ENCODE measurements around the gene KCNK2. TPM values are rescaled to one million over a fixed set of nuclear protein-coding genes. Genes with fewer than 3 reads are reported as not detected.

KCNK2 gene
- total RNA-seq, 2 experiments from 2014 or later: not detected

GRCh38 chr1:215200121-215200520, 117.6 kb downstream of the KCNK2 start:
- H3K4me3 Mint-ChIP-seq: no peak overlapping the region
- Histone ChIP-seq H3K4me1 (ENCODE audit: insufficient read depth, low read length) (no peaks in the 10 kb centered on the region), H3K4me3 (ENCODE audit: low read length) (no peak overlapping the region), H3K36me3 (ENCODE audit: insufficient read depth, low read length) (no peaks in the 10 kb centered on the region), H3K9me3 (ENCODE audit: control insufficient read depth in 1 of 2, insufficient read depth in 1 of 2, low read length in 2 of 2) (no peaks in the 10 kb centered on the region), H3K27me3 (ENCODE audit: control insufficient read depth in 1 of 2, insufficient read depth in 2 of 2, low read length in 2 of 2) (no peaks in the 10 kb centered on the region), H3K27ac (ENCODE audit: low read depth in 1 of 2, low read length in 2 of 2) (no peak overlapping the region)
- no peak for TF ChIP-seq CTCF (IDR thresholded peaks at IDR 0.05)
- intact Hi-C loops (cut with DNase I, micrococcal nuclease): no loop called here
- H3K4me1 Mint-ChIP-seq (ENCODE audit: low read depth): no peaks in the 10 kb centered on the region
- ATAC-seq (ENCODE audit: poor library complexity): no peak
- POLR2A ChIA-PET: no interaction called here
- H3K9me3 Mint-ChIP-seq: no peaks in the 10 kb centered on the region
- no peak overlapping the region for H3K27ac Mint-ChIP-seq
- no peaks in the 10 kb centered on the region for H3K36me3 Mint-ChIP-seq (ENCODE audit: low read depth)
- no peaks in the 10 kb centered on the region for H3K27me3 Mint-ChIP-seq
- DNase-seq: no peak
- CTCF ChIA-PET: no interaction called here

- H3K4me3 ChIP-seq (ENCODE audit: low read length): no peak overlapping the region
- Mint-ChIP-seq H3K27me3 (no peaks in the 10 kb centered on the region), H3K27ac (no peak overlapping the region), H3K36me3 (ENCODE audit: low read depth) (no peaks in the 10 kb centered on the region), H3K4me1 (ENCODE audit: low read depth) (no peaks in the 10 kb centered on the region), H3K4me3 (no peak overlapping the region), H3K9me3 (no peaks in the 10 kb centered on the region)
- POLR2A ChIA-PET: no interaction called here
- H3K27ac ChIP-seq (ENCODE audit: low read depth in 1 of 2, low read length in 2 of 2): no peak overlapping the region
- H3K9me3 ChIP-seq (ENCODE audit: control insufficient read depth in 1 of 2, insufficient read depth in 1 of 2, low read length in 2 of 2): no peaks in the 10 kb centered on the region
- H3K4me1 ChIP-seq (ENCODE audit: insufficient read depth, low read length): no peaks in the 10 kb centered on the region
- ATAC-seq (ENCODE audit: poor library complexity) (no peak), DNase-seq (no peak)
- no peak for TF ChIP-seq CTCF (IDR thresholded peaks at IDR 0.05)
- H3K27me3 ChIP-seq (ENCODE audit: control insufficient read depth in 1 of 2, insufficient read depth in 2 of 2, low read length in 2 of 2): no peaks in the 10 kb centered on the region
- CTCF ChIA-PET: no interaction called here
- no peaks in the 10 kb centered on the region for H3K36me3 ChIP-seq (ENCODE audit: insufficient read depth, low read length)
- intact Hi-C loops (cut with DNase I, micrococcal nuclease): no loop called here
Observed at GRCh38 chr1:215201283-215201682, 118.7 kb downstream of the KCNK2 start.

- POLR2A ChIA-PET: no interaction called here
- intact Hi-C loops (cut with DNase I, micrococcal nuclease): no loop called here
- H3K9me3 Mint-ChIP-seq: no peaks in the 10 kb centered on the region
- H3K36me3 Mint-ChIP-seq (ENCODE audit: low read depth): no peaks in the 10 kb centered on the region
- no peak for ATAC-seq (ENCODE audit: poor library complexity)
- H3K4me3 Mint-ChIP-seq: no peak overlapping the region
- Histone ChIP-seq H3K4me1 (ENCODE audit: insufficient read depth, low read length) (no peaks in the 10 kb centered on the region), H3K9me3 (ENCODE audit: control insufficient read depth in 1 of 2, insufficient read depth in 1 of 2, low read length in 2 of 2) (no peaks in the 10 kb centered on the region), H3K27me3 (ENCODE audit: control insufficient read depth in 1 of 2, insufficient read depth in 2 of 2, low read length in 2 of 2) (no peaks in the 10 kb centered on the region), H3K36me3 (ENCODE audit: insufficient read depth, low read length) (no peaks in the 10 kb centered on the region), H3K27ac (ENCODE audit: low read depth in 1 of 2, low read length in 2 of 2) (no peak overlapping the region), H3K4me3 (ENCODE audit: low read length) (no peak overlapping the region)
- H3K27me3 Mint-ChIP-seq: no peaks in the 10 kb centered on the region
- TF ChIP-seq CTCF (IDR thresholded peaks at IDR 0.05): no peak
- no peak overlapping the region for H3K27ac Mint-ChIP-seq
- H3K4me1 Mint-ChIP-seq (ENCODE audit: low read depth): no peaks in the 10 kb centered on the region
- DNase-seq: no peak
- CTCF ChIA-PET: no interaction called here
Observed at GRCh38 chr1:215202868-215203267, 120.3 kb downstream of the KCNK2 start.
